HG03565 (cell line): ENCODE measurements around the gene ADCY1.
"Not testable (repeated sequence)": the region's sequence is repeated elsewhere in the genome, so short reads cannot be mapped to it uniquely, and the experiment has no call there.

ENCODE experiments used
- ATAC-seq: cut with Tn5 transposase; IDR thresholded peaks from one replicate; pipeline ENCODE4 v1.9.1; 2021; ENCODE audit warnings: mild to moderate bottlenecking, moderate library complexity; ENCODE audit not compliant: unreplicated experiment

Gene ADCY1

DNA sequence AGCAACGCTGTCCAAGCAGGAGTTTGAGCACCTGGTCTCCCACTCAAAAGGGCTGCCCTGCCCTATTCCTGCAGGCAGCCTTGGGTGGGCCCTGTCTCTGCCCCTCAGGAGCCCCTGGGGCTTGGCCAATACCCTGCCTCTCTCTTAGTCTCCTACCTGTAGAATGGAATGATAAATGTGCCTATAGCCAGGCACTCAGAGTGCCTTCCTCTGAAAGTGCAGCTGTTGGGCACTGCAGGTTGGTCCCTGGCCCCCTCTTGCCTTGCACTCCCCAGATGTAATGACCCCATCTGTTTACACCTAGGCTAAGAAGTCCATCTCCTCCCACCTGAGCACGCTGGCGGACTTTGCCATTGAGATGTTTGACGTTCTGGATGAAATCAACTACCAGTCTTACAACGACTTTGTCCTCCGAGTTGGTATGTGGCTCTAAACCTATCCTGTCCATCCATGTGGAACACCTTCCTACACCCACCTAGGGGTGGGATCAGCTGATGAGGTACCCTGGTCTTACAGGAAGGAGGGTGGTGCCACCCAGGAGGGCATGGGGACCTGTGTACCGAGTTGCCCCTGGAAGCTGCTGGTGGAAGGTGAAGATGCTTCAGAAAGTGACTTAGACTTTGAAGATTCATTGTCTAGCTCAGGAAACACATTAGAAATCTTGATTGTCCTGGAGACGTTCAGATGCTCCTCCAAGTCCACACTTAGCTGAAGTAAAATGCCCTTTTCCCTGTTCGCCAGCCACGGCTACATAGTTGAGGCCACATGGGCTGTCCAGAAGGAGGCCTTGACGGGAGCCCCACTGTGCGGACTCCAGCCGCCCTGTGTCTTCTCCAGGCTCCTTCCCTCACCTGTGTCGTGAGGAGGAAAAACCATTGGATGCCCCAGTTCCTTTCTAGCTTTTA, 134.1 kb downstream of the ADCY1 start:
- no peak for ATAC-seq

DNA sequence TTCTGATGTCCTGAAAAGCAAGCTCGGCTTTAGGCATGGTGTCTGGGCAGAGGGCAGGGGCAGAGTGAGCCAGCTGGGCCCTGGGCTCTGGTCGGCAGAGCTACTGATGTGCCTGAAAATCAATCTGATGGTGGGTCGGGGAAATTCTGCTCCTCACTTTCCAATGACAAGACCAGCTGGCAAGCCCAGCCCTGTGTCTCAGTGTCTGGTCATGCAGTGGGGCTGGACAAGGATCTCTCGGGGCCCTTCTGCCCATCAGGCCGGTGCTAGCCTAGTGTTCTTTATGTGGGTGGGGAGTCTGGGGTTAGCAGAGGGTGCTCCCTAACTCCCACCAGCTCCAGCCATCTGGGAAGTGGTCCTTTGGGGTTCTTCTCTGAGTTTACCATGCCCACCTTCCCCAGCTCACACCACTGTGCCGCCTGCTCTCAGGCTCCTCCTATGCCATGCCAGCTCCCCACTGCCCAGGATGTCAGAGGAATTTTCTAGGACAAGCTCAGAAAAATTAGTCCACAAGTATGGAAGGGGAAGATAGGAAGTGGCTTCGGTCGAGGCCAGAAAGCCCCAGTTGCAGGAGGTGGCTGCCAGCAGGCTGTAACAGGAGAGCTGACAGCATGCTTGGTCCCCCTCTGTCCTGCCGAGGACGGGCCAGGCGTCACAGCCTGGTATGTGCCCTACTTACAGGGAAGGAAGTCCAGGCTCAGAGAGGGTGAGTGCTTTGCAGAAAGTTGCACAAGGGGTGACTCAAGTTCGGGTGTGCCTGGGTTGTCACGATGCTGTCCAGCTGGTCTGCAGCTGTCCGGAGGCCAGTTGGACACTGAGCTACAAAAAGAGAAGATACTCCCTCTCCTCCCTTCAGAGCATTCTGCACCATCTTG, 135.2 kb downstream of the ADCY1 start:
- no peak for ATAC-seq

GRCh38 chr7:45710271-45711160, 136.3 kb downstream of the ADCY1 start:
- ATAC-seq = no peak

- ATAC-seq = no peak
Observed at GRCh38 chr7:45711161-45711490, 137.0 kb downstream of the ADCY1 start.

GRCh38 chr7:45712057-45712689, 138.0 kb downstream of the ADCY1 start:
- ATAC-seq = no peak

GRCh38 chr7:45712872-45713668, 138.9 kb downstream of the ADCY1 start:
- ATAC-seq = no peak

- ATAC-seq = no peak
Observed at GRCh38 chr7:45713669-45714520, 139.7 kb downstream of the ADCY1 start.

GRCh38 chr7:45714521-45714820, 140.3 kb downstream of the ADCY1 start:
- no peak for ATAC-seq

GRCh38 chr7:45715471-45716352, 141.5 kb downstream of the ADCY1 start:
- no peak for ATAC-seq

GRCh38 chr7:45716380-45717203, 142.4 kb downstream of the ADCY1 start:
- no peak for ATAC-seq

DNA sequence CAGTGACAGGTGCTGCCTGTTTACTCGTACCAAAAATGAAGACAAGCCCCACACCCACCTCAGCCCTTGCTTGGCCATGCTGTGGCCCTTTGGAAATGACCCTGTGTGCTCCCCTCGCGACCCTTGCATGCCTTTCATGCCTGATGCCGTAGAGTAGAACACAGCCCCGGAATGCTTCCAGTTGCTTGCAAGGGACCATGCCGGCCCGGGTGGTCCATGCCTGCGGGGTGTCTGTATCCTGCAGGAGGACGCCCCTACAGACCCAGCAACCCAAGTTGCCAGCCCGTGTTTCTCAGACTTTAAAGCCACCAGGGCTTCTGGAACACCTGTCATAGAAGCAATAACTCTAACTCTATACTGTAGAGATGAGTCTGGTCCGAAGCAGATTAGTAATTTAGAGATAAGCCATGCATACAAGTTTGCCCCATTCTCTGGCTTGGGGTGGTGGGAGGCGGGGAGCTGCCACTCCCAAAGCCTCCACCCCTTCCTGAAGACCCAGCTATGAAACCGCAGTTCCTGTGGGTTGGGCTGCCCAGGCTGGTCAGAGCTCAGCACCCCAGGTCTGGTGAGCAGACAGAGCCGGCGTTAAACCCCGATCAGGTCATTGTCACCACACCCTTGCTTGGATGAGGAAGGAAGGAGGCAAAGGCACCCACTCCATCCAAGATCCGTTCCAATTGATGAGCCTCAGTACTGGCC, 143.5 kb downstream of the ADCY1 start:
- ATAC-seq = no peak

GRCh38 chr7:45718464-45719330, 144.5 kb downstream of the ADCY1 start:
- no peak for ATAC-seq

DNA sequence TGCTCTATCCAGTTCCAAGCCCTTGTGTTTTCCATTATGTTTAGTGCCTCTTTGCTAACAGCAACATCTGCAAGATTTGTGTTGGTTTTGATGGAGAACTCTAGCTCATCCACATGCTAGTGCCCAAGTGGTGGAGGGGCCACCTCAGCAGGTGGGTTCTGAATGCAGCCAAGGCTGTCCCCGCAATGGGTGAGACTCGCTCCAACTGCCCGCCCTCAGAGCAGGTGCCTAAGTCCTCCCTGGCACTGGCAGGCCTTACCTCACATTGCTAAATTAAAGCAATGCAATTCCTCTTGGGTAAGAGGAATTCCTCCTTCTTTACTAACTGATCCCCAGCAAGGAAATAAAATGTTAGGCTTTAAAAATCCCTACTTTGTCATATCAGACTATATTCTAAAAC, 146.8 kb downstream of the ADCY1 start:
- no peak for ATAC-seq

DNA sequence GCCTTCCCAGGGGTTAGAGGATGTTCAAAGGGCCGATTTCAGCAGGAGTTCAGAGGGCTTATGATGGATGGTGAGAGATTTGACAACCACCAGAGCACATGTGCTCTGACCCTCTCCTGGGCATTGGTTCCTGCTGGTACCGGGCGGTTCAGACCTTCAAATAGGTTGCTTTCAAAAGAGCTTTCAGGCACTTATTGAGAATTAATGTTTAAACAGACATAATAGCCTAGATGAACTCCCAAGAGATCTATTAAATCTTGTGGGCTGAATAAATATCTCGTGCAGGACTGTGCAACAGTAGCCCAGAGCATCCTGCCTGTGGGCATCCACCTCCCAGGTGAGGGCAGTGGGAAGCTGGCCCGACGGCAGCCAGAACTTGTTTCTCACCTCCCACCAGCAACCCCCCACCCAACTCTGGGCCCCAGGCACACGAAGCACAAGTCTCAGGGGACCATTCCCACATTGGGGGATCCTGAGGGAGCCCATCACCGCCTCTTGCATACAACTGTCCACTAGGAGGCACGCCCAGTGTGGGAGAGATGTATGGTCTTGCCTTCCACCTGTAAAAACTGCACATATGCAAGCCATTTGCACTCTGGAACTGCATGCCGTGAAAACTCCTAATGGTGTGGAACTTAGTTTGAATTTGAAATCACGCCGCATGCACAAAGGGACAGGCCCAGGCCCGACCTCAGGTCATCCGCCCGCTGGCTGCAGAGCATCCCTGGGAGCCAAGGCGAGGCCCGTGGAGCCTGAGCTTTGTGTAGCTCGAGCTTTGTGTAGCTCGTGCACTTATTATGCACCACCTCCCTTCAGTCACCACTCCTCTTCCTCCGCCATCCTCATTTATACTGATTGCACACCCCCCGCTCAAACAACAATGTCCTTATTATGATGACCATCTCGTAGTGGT, 147.8 kb downstream of the ADCY1 start:
- no peak for ATAC-seq

- not testable (repeated sequence) for ATAC-seq
Observed at GRCh38 chr7:45725231-45725630, 151.1 kb downstream of the ADCY1 start.
